Effector memory CD4-positive, alpha-beta T cell (primary cell): Measurements from ENCODE around the gene RIIAD1.
A peak's percentile ranks its signal among the peaks of the same experiment; 100 is the strongest.

Source experiments
- DNase-seq, 3 donors: peaks; one replicate each; pipeline ENCODE4 v3.0.0-alpha.2; 2020
- H3K27ac ChIP-seq: 2 replicates; pipeline ENCODE4 v1.7.0; 2013; ENCODE audit warnings: mild to moderate bottlenecking, low read length, moderate library complexity; ENCODE audit not compliant: insufficient read depth, poor library complexity, severe bottlenecking
- H3K27me3 ChIP-seq: replicated peaks from 2 replicates; pipeline ENCODE4 v1.7.0; 2013; ENCODE audit warnings: mild to moderate bottlenecking, low read length; ENCODE audit not compliant: insufficient read depth, control insufficient read depth, poor library complexity, severe bottlenecking
- H3K36me3 ChIP-seq: 2 replicates; pipeline ENCODE4 v1.7.0; 2013; ENCODE audit warnings: mild to moderate bottlenecking, low read length, moderate library complexity; ENCODE audit not compliant: control insufficient read depth, insufficient read depth
- H3K4me1 ChIP-seq: 2 replicates; pipeline ENCODE4 v1.7.0; 2013; ENCODE audit warnings: low read length, mild to moderate bottlenecking; ENCODE audit not compliant: control insufficient read depth, insufficient read depth, poor library complexity, severe bottlenecking
- H3K4me3 ChIP-seq: 2 replicates; pipeline ENCODE4 v1.7.0; 2013; ENCODE audit warnings: low read length, low read depth, mild to moderate bottlenecking; ENCODE audit not compliant: insufficient read depth, poor library complexity, severe bottlenecking
- H3K9me3 ChIP-seq: 2 replicates; pipeline ENCODE4 v1.7.0; 2013; ENCODE audit warnings: mild to moderate bottlenecking, low read length, moderate library complexity; ENCODE audit not compliant: control insufficient read depth

RIIAD1 gene

GRCh38 chr1:151716771-151717631 lies 4.3 kb upstream of the RIIAD1 start, which contains the start of gene CELF3:
TSS of gene CELF3 (minus strand) at chr1:151716803. CDS start at chr1:151716020, 783 bp downstream.
- Histone ChIP-seq H3K27me3 (peaks cover 20% of the 10 kb centered on the region), H3K9me3 (no peaks in the 10 kb centered on the region), H3K36me3 (no peaks in the 10 kb centered on the region), H3K4me3 (no peak within 1 kb of the TSS), H3K4me1 (peaks cover 13% of the 10 kb centered on the region), H3K27ac (no peak within 1 kb of the TSS)
- DNase-seq = no peak

- Histone ChIP-seq H3K4me3 (no peak overlapping the region), H3K4me1 (peaks cover 14% of the 10 kb centered on the region), H3K27me3 (peaks cover 20% of the 10 kb centered on the region), H3K9me3 (no peaks in the 10 kb centered on the region), H3K27ac (no peak overlapping the region), H3K36me3 (no peaks in the 10 kb centered on the region)
- DNase-seq = no peak
Observed at GRCh38 chr1:151718011-151718431, 3.3 kb upstream of the RIIAD1 start.

- no peak overlapping the region for H3K4me3 ChIP-seq
- peaks cover 20% of the 10 kb centered on the region for H3K27me3 ChIP-seq
- no peak for DNase-seq
- no peak overlapping the region for H3K27ac ChIP-seq
- no peaks in the 10 kb centered on the region for H3K36me3 ChIP-seq
- no peaks in the 10 kb centered on the region for H3K9me3 ChIP-seq
- peaks cover 14% of the 10 kb centered on the region for H3K4me1 ChIP-seq
Observed at GRCh38 chr1:151718666-151719065, 2.7 kb upstream of the RIIAD1 start.

- Histone ChIP-seq H3K4me3 (no peak overlapping the region), H3K27ac (no peak overlapping the region)
Observed at GRCh38 chr1:151720125-151720524, 1.2 kb upstream of the RIIAD1 start.

GRCh38 chr1:151720554-151720953 lies 768 bp upstream of the RIIAD1 start:
- H3K4me1 ChIP-seq = peaks cover 14% of the 10 kb centered on the region
- no peaks in the 10 kb centered on the region for H3K9me3 ChIP-seq
- peak overlapping the region; percentile 50 for H3K4me3 ChIP-seq
- H3K27me3 ChIP-seq = peaks cover 20% of the 10 kb centered on the region
- DNase-seq = no peak
- no peaks in the 10 kb centered on the region for H3K36me3 ChIP-seq
- no peak overlapping the region for H3K27ac ChIP-seq

More at GRCh38 chr1:151720125-151720524, 1.2 kb upstream of the RIIAD1 start:
- Histone ChIP-seq H3K27me3 (peaks cover 20% of the 10 kb centered on the region), H3K9me3 (no peaks in the 10 kb centered on the region), H3K4me1 (peaks cover 14% of the 10 kb centered on the region), H3K36me3 (no peaks in the 10 kb centered on the region)
- DNase-seq = no peak

GRCh38 chr1:151721788-151722510 lies 627 bp downstream of the RIIAD1 start:
- Histone ChIP-seq H3K4me3 (peak overlapping the region; percentile 50), H3K27me3 (peaks cover 11% of the 10 kb centered on the region), H3K4me1 (peaks cover 9% of the 10 kb centered on the region), H3K36me3 (no peaks in the 10 kb centered on the region), H3K27ac (no peak overlapping the region), H3K9me3 (no peaks in the 10 kb centered on the region)
- DNase-seq = no peak

- H3K9me3 ChIP-seq = no peaks in the 10 kb centered on the region
- peaks cover 9% of the 10 kb centered on the region for H3K4me1 ChIP-seq
- no peak overlapping the region for H3K4me3 ChIP-seq
- no peak overlapping the region for H3K27ac ChIP-seq
- peaks cover 11% of the 10 kb centered on the region for H3K27me3 ChIP-seq
- H3K36me3 ChIP-seq = no peaks in the 10 kb centered on the region
- no peak for DNase-seq
Observed at GRCh38 chr1:151723726-151724370, 2.5 kb downstream of the RIIAD1 start.

- Histone ChIP-seq H3K27me3 (peaks cover 10% of the 10 kb centered on the region), H3K36me3 (no peaks in the 10 kb centered on the region), H3K27ac (no peak overlapping the region), H3K4me3 (no peak overlapping the region), H3K4me1 (no peaks in the 10 kb centered on the region), H3K9me3 (no peaks in the 10 kb centered on the region)
- no peak for DNase-seq
Observed at GRCh38 chr1:151728151-151729054, 7.1 kb downstream of the RIIAD1 start.
